Measurements from ENCODE around the gene YBEY. TPM values are rescaled to one million over a fixed set of nuclear protein-coding genes. Genes with fewer than 3 reads are reported as not detected.

Gene YBEY
- polyA plus RNA-seq, 3 donors = 4.1 to 8.6 (median 5.2) TPM

- H3K4me2 ChIP-seq (replicated peaks; ENCODE audit: extremely low read depth, low read length, poor library complexity, severe bottlenecking) = no peak overlapping the region
- H3K27ac Mint-ChIP-seq = peak overlapping the region in 1 of 7 donors; percentile 12
- H3K79me2 ChIP-seq (ENCODE audit: insufficient read depth, low read length) = peaks cover 6% of the 10 kb centered on the region
- no peaks in the 10 kb centered on the region for H3K9me3 Mint-ChIP-seq
- no peak overlapping the region for H3K4me3 ChIP-seq (replicated peaks in 1 of 3; ENCODE audit: low read depth in 2 of 3, low read length in 3 of 3)
- TF ChIP-seq, protein P1, sequence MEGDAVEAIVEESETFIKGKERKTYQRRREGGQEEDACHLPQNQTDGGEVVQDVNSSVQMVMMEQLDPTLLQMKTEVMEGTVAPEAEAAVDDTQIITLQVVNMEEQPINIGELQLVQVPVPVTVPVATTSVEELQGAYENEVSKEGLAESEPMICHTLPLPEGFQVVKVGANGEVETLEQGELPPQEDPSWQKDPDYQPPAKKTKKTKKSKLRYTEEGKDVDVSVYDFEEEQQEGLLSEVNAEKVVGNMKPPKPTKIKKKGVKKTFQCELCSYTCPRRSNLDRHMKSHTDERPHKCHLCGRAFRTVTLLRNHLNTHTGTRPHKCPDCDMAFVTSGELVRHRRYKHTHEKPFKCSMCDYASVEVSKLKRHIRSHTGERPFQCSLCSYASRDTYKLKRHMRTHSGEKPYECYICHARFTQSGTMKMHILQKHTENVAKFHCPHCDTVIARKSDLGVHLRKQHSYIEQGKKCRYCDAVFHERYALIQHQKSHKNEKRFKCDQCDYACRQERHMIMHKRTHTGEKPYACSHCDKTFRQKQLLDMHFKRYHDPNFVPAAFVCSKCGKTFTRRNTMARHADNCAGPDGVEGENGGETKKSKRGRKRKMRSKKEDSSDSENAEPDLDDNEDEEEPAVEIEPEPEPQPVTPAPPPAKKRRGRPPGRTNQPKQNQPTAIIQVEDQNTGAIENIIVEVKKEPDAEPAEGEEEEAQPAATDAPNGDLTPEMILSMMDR (IDR thresholded peaks at IDR 0.05) = no peak
- no peaks in the 10 kb centered on the region for H3K4me1 ChIP-seq (ENCODE audit: control insufficient read depth in 1 of 2, insufficient read depth in 2 of 2, low read length in 2 of 2)
- H3K27me3 ChIP-seq (ENCODE audit: control insufficient read depth in 2 of 2, insufficient read depth in 2 of 2, low read length in 2 of 2) = no peaks in the 10 kb centered on the region
- H3K36me3 Mint-ChIP-seq = peaks cover 81 to 99% of the 10 kb centered on the region in 2 donors
- WGBS (ENCODE audit: insufficient coverage) = 95% methylated on average over 2 of the region's 11 CpGs
- no peak overlapping the region for H3K4me3 Mint-ChIP-seq
- intact Hi-C loops (cut with micrococcal nuclease) = no loop called here
- H3K27me3 Mint-ChIP-seq (ENCODE audit: low read depth in 3 of 3) = no peaks in the 10 kb centered on the region
- H2AFZ ChIP-seq (ENCODE audit: insufficient read depth, low read depth, low read length, poor library complexity, severe bottlenecking) = no peak overlapping the region
- H3K9ac ChIP-seq (ENCODE audit: insufficient read depth, low read length, poor library complexity, severe bottlenecking) = no peak overlapping the region
- no peak for DNase-seq
- peaks cover 37% of the 10 kb centered on the region for H4K20me1 ChIP-seq (ENCODE audit: insufficient read depth, low read length)
- H3K4me1 Mint-ChIP-seq = no peaks in the 10 kb centered on the region
- no peaks in the 10 kb centered on the region for H3K9me3 ChIP-seq (replicated peaks in 1 of 2; ENCODE audit: control insufficient read depth in 1 of 2, insufficient read depth in 1 of 2, low read length in 2 of 2)
- peaks cover 94 to 97% of the 10 kb centered on the region in 2 donors for H3K36me3 ChIP-seq (replicated peaks in 1 of 2; ENCODE audit: control insufficient read depth in 1 of 2, insufficient read depth in 2 of 2, low read length in 2 of 2)
- H3K27ac ChIP-seq (ENCODE audit: low read depth in 1 of 2, low read length in 2 of 2) = no peak overlapping the region
These were observed 11.2 kb upstream of the YBEY start for GRCh38 chr21:46274797-46275390.

DNA sequence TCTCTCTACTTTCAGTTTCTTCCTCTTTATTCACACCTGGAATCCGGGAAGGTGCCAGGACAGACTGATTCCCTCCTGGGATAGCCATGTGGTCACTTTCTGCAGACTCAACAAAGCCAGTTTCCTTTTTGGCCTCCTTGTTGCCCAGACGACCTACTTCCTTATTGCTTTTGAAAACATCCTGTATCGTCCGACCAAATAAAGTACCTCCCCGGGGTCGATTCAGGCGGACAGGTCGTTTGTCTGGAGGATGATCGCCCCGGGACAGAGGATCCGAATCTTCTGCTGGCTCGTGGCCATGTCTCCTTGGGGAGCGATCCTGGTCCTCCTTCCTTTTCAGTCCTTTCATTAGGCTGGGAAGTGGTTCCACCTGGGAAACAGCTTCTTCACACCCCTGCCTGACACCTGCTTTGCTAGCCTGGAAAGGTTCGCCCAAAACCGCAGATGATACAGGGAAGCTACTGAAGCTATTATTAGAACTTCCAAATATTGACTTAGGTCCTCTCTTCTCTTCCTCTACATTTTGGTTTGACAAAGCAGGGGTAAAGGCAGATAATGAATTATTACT lies 2.0 kb upstream of the YBEY start:
- DNase-seq = peak in 1 of 3 donors; percentile 7
- H2AFZ ChIP-seq (ENCODE audit: insufficient read depth, low read depth, low read length, poor library complexity, severe bottlenecking) = peak overlapping the region; percentile 30
- intact Hi-C loops (cut with micrococcal nuclease) = no loop called here
- Mint-ChIP-seq H3K9me3 (peaks cover 0 to 3% (median 0%) of the 10 kb centered on the region in 7 donors), H3K27ac (peak overlapping the region; percentile 10 to 89 (median 79)), H3K4me1 (peaks cover 46% of the 10 kb centered on the region), H3K36me3 (peaks cover 22 to 43% of the 10 kb centered on the region in 2 donors), H3K27me3 (ENCODE audit: low read depth in 3 of 3) (peaks cover 0 to 2% (median 0%) of the 10 kb centered on the region in 3 donors), H3K4me3 (peak overlapping the region; percentile 31 to 81)
- H3K4me1 ChIP-seq (ENCODE audit: control insufficient read depth in 1 of 2, insufficient read depth in 2 of 2, low read length in 2 of 2) = peaks cover 42 to 55% of the 10 kb centered on the region in 2 donors
- no peak overlapping the region for H3K9ac ChIP-seq (ENCODE audit: insufficient read depth, low read length, poor library complexity, severe bottlenecking)
- 30% methylated on average over 11 of the region's 15 CpGs for WGBS (ENCODE audit: insufficient coverage)
- H3K36me3 ChIP-seq (replicated peaks in 1 of 2; ENCODE audit: control insufficient read depth in 1 of 2, insufficient read depth in 2 of 2, low read length in 2 of 2) = peaks cover 24 to 32% of the 10 kb centered on the region in 2 donors
- peak overlapping the region; percentile 94 for H3K4me2 ChIP-seq (replicated peaks; ENCODE audit: extremely low read depth, low read length, poor library complexity, severe bottlenecking)
- peak overlapping the region in 1 of 3 experiments; percentile 95 for H3K4me3 ChIP-seq (replicated peaks in 1 of 3; ENCODE audit: low read depth in 2 of 3, low read length in 3 of 3)
- peaks cover 64% of the 10 kb centered on the region for H3K79me2 ChIP-seq (ENCODE audit: insufficient read depth, low read length)
- H4K20me1 ChIP-seq (ENCODE audit: insufficient read depth, low read length) = peaks cover 56% of the 10 kb centered on the region
- H3K9me3 ChIP-seq (replicated peaks in 1 of 2; ENCODE audit: control insufficient read depth in 1 of 2, insufficient read depth in 1 of 2, low read length in 2 of 2) = no peaks in the 10 kb centered on the region
- TF ChIP-seq, protein P1 (IDR thresholded peaks at IDR 0.05) = no peak
- H3K27me3 ChIP-seq (ENCODE audit: control insufficient read depth in 2 of 2, insufficient read depth in 2 of 2, low read length in 2 of 2) = no peaks in the 10 kb centered on the region
- H3K27ac ChIP-seq (ENCODE audit: low read depth in 1 of 2, low read length in 2 of 2) = peak overlapping the region; percentile 11 to 89

Measured in CD14-positive monocyte (primary cell).